22Rv1 (cell line): ENCODE data around the gene PATE4.

Experiments used
- H3K27ac ChIP-seq: fragments of 450-650 bp; 2 replicates; pipeline ENCODE4 v1.5.1; 2017
- CTCF ChIP-seq: fragments of 450-650 bp; IDR thresholded peaks from 2 replicates; pipeline ENCODE4 v1.5.1; 2017; ENCODE audit warnings: mild to moderate bottlenecking
- ZFX ChIP-seq: fragments of 450-650 bp; IDR thresholded peaks from 2 replicates; pipeline ENCODE4 v1.6.1; 2017; ENCODE audit warnings: antibody characterized with exemption, borderline replicate concordance

Gene PATE4, protein sequence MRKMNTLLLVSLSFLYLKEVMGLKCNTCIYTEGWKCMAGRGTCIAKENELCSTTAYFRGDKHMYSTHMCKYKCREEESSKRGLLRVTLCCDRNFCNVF

DNA sequence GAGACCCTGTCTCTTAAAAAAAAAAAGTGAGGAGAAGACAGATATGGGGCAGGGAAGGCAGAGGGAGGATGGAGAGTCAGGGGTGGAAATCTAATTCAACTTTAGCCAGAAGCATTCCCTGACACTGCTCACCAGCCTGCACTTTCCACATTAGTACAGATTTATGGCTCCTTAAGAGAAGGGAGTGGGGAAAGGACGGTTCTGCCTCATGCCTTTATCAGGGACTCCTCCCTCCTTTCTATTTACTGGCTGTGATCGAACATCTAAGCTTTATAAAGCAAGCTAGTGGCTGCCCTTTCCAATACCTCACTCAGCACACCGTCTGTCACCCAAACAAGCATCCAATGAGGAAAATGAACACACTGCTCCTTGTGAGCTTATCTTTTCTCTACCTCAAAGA lies at the start of gene PATE4:
Gene PATE4, plus strand, starts transcription at position 301 of the 400 bp plus-strand sequence. Its CDS starts 44 bp downstream, at position 345.
- no peak for TF ChIP-seq ZFX
- TF ChIP-seq CTCF = no peak
- no peak within 1 kb of the TSS for H3K27ac ChIP-seq

DNA sequence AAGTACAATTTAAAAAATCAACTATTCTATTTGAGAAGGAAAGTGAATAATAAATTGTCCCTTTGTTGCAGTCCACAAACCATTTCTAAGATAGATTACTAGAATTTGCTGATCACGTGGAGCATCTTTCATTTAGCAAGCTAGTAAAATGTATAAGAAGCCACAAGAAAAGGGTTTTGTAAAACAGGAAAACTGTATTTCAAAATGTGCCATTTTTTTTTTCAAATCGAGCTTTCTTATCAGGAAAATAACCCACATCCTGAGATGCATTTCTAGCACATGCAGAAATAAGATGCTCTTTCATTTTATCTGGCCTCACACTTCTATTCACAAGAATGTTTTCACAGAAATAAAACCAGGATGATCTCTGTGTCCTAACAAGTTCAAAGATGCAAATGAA lies 48.4 kb upstream of the PATE4 start:
- TF ChIP-seq CTCF (no peak), ZFX (no peak)
- H3K27ac ChIP-seq = no peak overlapping the region

DNA sequence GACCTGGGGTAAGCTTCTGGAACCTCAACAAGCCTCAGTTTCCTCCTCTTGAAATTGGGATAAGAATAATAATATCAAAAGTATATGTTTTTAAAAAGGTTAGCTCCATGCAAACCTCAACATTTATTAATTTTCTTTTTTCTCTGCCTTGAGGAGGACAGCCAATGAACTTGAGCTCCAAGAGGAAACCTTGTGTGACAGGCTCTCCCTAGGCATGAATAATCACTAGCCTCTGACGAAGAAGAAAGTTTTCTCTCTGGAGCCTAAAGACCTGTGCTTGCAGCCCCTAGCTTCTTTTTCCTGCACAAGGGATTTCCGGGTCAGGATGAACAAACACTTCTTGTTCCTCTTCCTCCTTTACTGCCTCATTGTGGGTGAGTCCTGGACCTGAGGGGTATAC lies 45.3 kb upstream of the PATE4 start, which contains the start of gene PATE3:
Gene PATE3, plus strand, starts transcription at position 301 of the 400 bp plus-strand sequence. Its CDS starts 25 bp downstream, at position 326.
- TF ChIP-seq ZFX = no peak
- TF ChIP-seq CTCF = no peak
- H3K27ac ChIP-seq = no peak within 1 kb of the TSS

- H3K27ac ChIP-seq = no peak overlapping the region
- no peak for TF ChIP-seq ZFX
These were observed 42.3 kb upstream of the PATE4 start for GRCh38 chr11:125790825-125791224.

- TF ChIP-seq ZFX (no peak), CTCF (no peak)
- H3K27ac ChIP-seq = no peak overlapping the region
These were observed 35.5 kb upstream of the PATE4 start for GRCh38 chr11:125797641-125798040.

DNA sequence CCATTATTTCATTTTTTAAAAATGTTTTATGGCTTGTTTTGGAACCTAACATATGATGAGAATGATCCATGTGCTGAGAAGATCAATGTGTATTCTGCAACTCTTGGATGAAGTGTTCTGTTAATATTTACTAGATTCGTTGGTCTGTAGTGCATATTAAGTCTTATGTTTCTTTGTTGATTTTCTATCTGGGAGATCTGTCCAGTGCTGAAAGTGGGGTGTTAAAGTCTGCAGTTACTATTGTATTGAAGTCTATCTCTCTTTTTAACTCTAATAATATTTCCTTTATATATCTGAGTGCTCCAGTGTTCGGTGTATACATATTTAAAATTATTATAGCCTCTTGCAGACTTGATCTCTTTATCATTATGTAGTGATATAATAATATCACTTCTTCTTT lies 33.3 kb upstream of the PATE4 start:
- no peak overlapping the region for H3K27ac ChIP-seq
- TF ChIP-seq ZFX (no peak), CTCF (no peak)

- H3K27ac ChIP-seq = no peak overlapping the region
- TF ChIP-seq ZFX = no peak
- no peak for TF ChIP-seq CTCF
These were observed 30.7 kb upstream of the PATE4 start for GRCh38 chr11:125802387-125802786.

- TF ChIP-seq ZFX = no peak
- no peak for TF ChIP-seq CTCF
- H3K27ac ChIP-seq = no peak overlapping the region
These were observed 25.2 kb upstream of the PATE4 start for GRCh38 chr11:125807909-125808308.
